H1 (cell line): Measurements from ENCODE around the gene CASZ1. TPM values are rescaled to one million over a fixed set of nuclear protein-coding genes. Genes with fewer than 3 reads are reported as not detected.

Experiments
- CTCF ChIA-PET: fragments of 300-600 bp; sonication (Branson Sonifier 250); formaldehyde crosslinking; loops from one replicate; lab custom pipeline; 2021; ENCODE audit not compliant: partially characterized antibody; lab: Charles Lee
- POLR2A ChIA-PET: fragments of 300-600 bp; sonication (Branson Sonifier 250); formaldehyde crosslinking; loops from one replicate; lab custom pipeline; 2021; ENCODE audit warnings: inconsistent platforms; ENCODE audit not compliant: partially characterized antibody; lab: Charles Lee
- DNase-seq, 2 experiments: peaks; one replicate each; pipeline versions ENCODE4 v3.0.0 to v3.0.0-alpha.2; 2010 to 2022; ENCODE audit warnings: low spot score in 2 of 2, low read depth in 1 of 2, mixed read lengths in 1 of 2
- FAIRE-seq: peaks from 2 replicates; lab custom pipeline; 2011; peaks lifted over from hg19 to GRCh38; lab: Jason Lieb, UNC
- H2AFZ ChIP-seq: 2 replicates; pipeline ENCODE4 v1.8.1; 2012; ENCODE audit warnings: low read length, inconsistent platforms
- H2AK5ac ChIP-seq: 2 replicates; pipeline ENCODE4 v1.6.1; 2013; ENCODE audit warnings: low read depth, low read length
- H2BK120ac ChIP-seq: replicated peaks from 2 replicates; pipeline ENCODE3; 2013; ENCODE audit warnings: low read depth, low read length, inconsistent platforms
- H2BK12ac ChIP-seq: 2 replicates; pipeline ENCODE4 v1.6.1; 2013; ENCODE audit warnings: low read depth, low read length
- H2BK15ac ChIP-seq: 2 replicates; pipeline ENCODE4 v1.6.1; 2013; ENCODE audit warnings: low read length
- H2BK20ac ChIP-seq: 2 replicates; pipeline ENCODE4 v1.6.1; 2013; ENCODE audit warnings: low read length
- H2BK5ac ChIP-seq: 2 replicates; pipeline ENCODE4 v1.6.1; 2013; ENCODE audit warnings: low read depth, low read length
- H3K14ac ChIP-seq: 2 replicates; pipeline ENCODE4 v1.6.1; 2013; ENCODE audit warnings: inconsistent platforms; ENCODE audit not compliant: insufficient read length
- H3K18ac ChIP-seq: 2 replicates; pipeline ENCODE4 v1.6.1; 2013; ENCODE audit warnings: low read length; ENCODE audit errors: extremely low read depth
- H3K23ac ChIP-seq: 2 replicates; pipeline ENCODE4 v1.6.1; 2013; ENCODE audit warnings: inconsistent platforms; ENCODE audit not compliant: insufficient read length
- H3K23me2 ChIP-seq: 2 replicates; pipeline ENCODE4 v1.6.1; 2013; ENCODE audit warnings: low read depth, low read length
- H3K27ac ChIP-seq: 2 replicates; pipeline ENCODE4 v1.6.1; 2011; ENCODE audit warnings: low read depth, low read length, inconsistent platforms
- H3K27me3 ChIP-seq, 4 experiments: replicated peaks in 1 of 4; 1 replicate in 1 of 4; 2 replicates in 3 of 4; pipeline versions ENCODE4 v1.6.1 to v1.8.1; 2011 to 2013; ENCODE audit warnings: low read length in 3 of 4, mild to moderate bottlenecking in 3 of 4, inconsistent platforms in 2 of 4, mixed read lengths in 2 of 4, moderate library complexity in 1 of 4; ENCODE audit not compliant: control insufficient read depth in 3 of 4, insufficient read depth in 3 of 4; ENCODE audit errors: extremely low read depth in 1 of 4
- H3K36me3 ChIP-seq, 4 experiments: 2 replicates each; pipeline versions ENCODE4 v1.6.1 to v1.8.1; 2011 to 2013; ENCODE audit warnings: mild to moderate bottlenecking in 4 of 4, low read length in 3 of 4, moderate library complexity in 2 of 4, control low read depth in 1 of 4, inconsistent platforms in 1 of 4; ENCODE audit not compliant: insufficient read depth in 4 of 4, control insufficient read depth in 2 of 4
- H3K4ac ChIP-seq: replicated peaks from 2 replicates; pipeline ENCODE3; 2013; ENCODE audit warnings: low read length, low read depth, mixed read lengths, inconsistent platforms; ENCODE audit not compliant: insufficient read length
- H3K4me1 ChIP-seq, 4 experiments: replicated peaks in 1 of 4; 1 replicate in 1 of 4; 2 replicates in 3 of 4; pipeline versions ENCODE4 v1.6.1 to v1.8.1; 2011 to 2013; ENCODE audit warnings: low read length in 3 of 4, inconsistent platforms in 2 of 4, mixed read lengths in 1 of 4; ENCODE audit not compliant: insufficient read depth in 4 of 4, control insufficient read depth in 3 of 4
- H3K4me2 ChIP-seq, 2 experiments: 2 replicates each; pipeline versions ENCODE4 v1.6.1 to v1.8.1; 2011 to 2013; ENCODE audit warnings: low read depth in 2 of 2, low read length in 2 of 2, control low read depth in 1 of 2, inconsistent platforms in 1 of 2, mild to moderate bottlenecking in 1 of 2; ENCODE audit not compliant: insufficient read depth in 1 of 2
- H3K4me3 ChIP-seq, 4 experiments: fragments of 200-600, 300-600 bp in 1 of 4; sonication (generic), shearing (Covaris generic), sonication (Bioruptor Twin) in 1 of 4; 2 replicates each; pipeline versions ENCODE4 v1.5.1 to v1.8.1; 2011 to 2016; ENCODE audit warnings: low read length in 4 of 4, low read depth in 3 of 4, control low read depth in 2 of 4, inconsistent platforms in 2 of 4, mild to moderate bottlenecking in 2 of 4, mixed read lengths in 1 of 4, moderate library complexity in 1 of 4; ENCODE audit not compliant: insufficient read depth in 2 of 4; ENCODE audit errors: extremely low read depth in 1 of 4
- H3K56ac ChIP-seq: replicated peaks from 2 replicates; pipeline ENCODE3; 2013; ENCODE audit warnings: low read depth, mild to moderate bottlenecking, mixed read lengths, low read length, inconsistent platforms; ENCODE audit not compliant: insufficient read length
- H3K79me1 ChIP-seq: 2 replicates; pipeline ENCODE4 v1.6.1; 2013; ENCODE audit warnings: low read depth, low read length, control low read depth
- H3K79me2 ChIP-seq, 2 experiments: 2 replicates each; pipeline versions ENCODE4 v1.6.1 to v1.8.1; 2012 to 2013; ENCODE audit warnings: low read length in 2 of 2, mild to moderate bottlenecking in 2 of 2, inconsistent platforms in 1 of 2; ENCODE audit not compliant: insufficient read depth in 2 of 2, control insufficient read depth in 1 of 2
- H3K9ac ChIP-seq, 4 experiments: replicated peaks in 1 of 4; 1 replicate in 1 of 4; 2 replicates in 3 of 4; pipeline versions ENCODE4 v1.6.1 to v1.8.1; 2011 to 2013; ENCODE audit warnings: low read depth in 3 of 4, low read length in 3 of 4, control low read depth in 2 of 4, mild to moderate bottlenecking in 2 of 4, moderate library complexity in 2 of 4, inconsistent platforms in 1 of 4; ENCODE audit errors: extremely low read depth in 1 of 4
- H3K9me3 ChIP-seq, 2 experiments: 2 replicates each; pipeline versions ENCODE4 v1.6.1 to v1.8.1; 2012 to 2013; ENCODE audit warnings: mild to moderate bottlenecking in 2 of 2, moderate library complexity in 2 of 2, control low read depth in 1 of 2, inconsistent platforms in 1 of 2, low read depth in 1 of 2, low read length in 1 of 2, mixed read lengths in 1 of 2; ENCODE audit not compliant: insufficient read depth in 2 of 2
- H4K20me1 ChIP-seq, 2 experiments: replicated peaks in 1 of 2; 2 replicates each; pipeline versions ENCODE3 to v1.8.1; 2011 to 2013; ENCODE audit warnings: inconsistent platforms in 2 of 2, low read length in 2 of 2, mild to moderate bottlenecking in 1 of 2; ENCODE audit not compliant: insufficient read depth in 2 of 2, control insufficient read depth in 1 of 2
- H4K5ac ChIP-seq: 2 replicates; pipeline ENCODE4 v1.6.1; 2013; ENCODE audit warnings: low read length, low read depth, mixed read lengths, inconsistent platforms; ENCODE audit not compliant: insufficient read length
- H4K8ac ChIP-seq: 2 replicates; pipeline ENCODE4 v1.8.0; 2013; ENCODE audit warnings: mild to moderate bottlenecking, moderate library complexity, low read length, inconsistent platforms; ENCODE audit not compliant: insufficient read depth; ENCODE audit errors: extremely low read depth
- H4K91ac ChIP-seq: replicated peaks from 2 replicates; pipeline ENCODE3; 2013; ENCODE audit warnings: low read length, mixed read lengths, inconsistent platforms; ENCODE audit not compliant: insufficient read length
- BCL11A ChIP-seq, 2 experiments: IDR thresholded peaks; one replicate each; pipeline ENCODE4 v1.6.1; 2011; ENCODE audit warnings: low read depth in 2 of 2, low read length in 2 of 2, mild to moderate bottlenecking in 2 of 2
- JUND ChIP-seq: IDR thresholded peaks from 2 replicates; pipeline ENCODE4 v1.6.1; 2011; ENCODE audit warnings: mild to moderate bottlenecking, improper control_type of control experiment, low read length
- SUZ12 ChIP-seq: fragments of 200-600 bp; sonication (generic); IDR thresholded peaks from 2 replicates; pipeline ENCODE4 v1.6.1; 2012; ENCODE audit warnings: mild to moderate bottlenecking, inconsistent platforms, low read length, moderate library complexity, mixed read lengths
- WGBS, 2 experiments: shearing (Covaris generic) in 1 of 2; methylation state at CpG; one replicate each; pipeline versions ENCODE4 v1.1.6 to v1.1.7; 2013 to 2015; ENCODE audit warnings: low lambda C conversion rate in 2 of 2, mixed read lengths in 2 of 2, inconsistent platforms in 1 of 2, low coverage in 1 of 2, missing lambda C conversion rate in 1 of 2; ENCODE audit not compliant: insufficient replicate concordance in 2 of 2, insufficient coverage in 1 of 2, insufficient read length in 1 of 2; ENCODE audit errors: extremely low coverage in 1 of 2, missing lambda C conversion rate in 1 of 2; 5-methylcytosine and 5-hydroxymethylcytosine counted together
- polyA plus RNA-seq, 7 experiments: library from polyadenylated mRNA; depleted of rRNA in 3 of 7; stranded (reverse) in 5 of 7; unstranded in 2 of 7; fragments of >200 nt in 5 of 7; fragments of 200-250 nt in 2 of 7; gene quantifications; 1 replicate in 5 of 7; 2 replicates in 1 of 7; 4 replicates in 1 of 7; pipeline versions ENCODE4 v1.2.1 to v1.2.3, GENCODE V29; 2011 to 2013; ENCODE audit warnings: missing spikeins in 2 of 7, mixed read lengths in 2 of 7
- total RNA-seq: library from RNA; stranded (reverse); fragmentation: NEBNext Ultra II Directional; extraction: Animal tissue kit (Norgen Biotek cat#: 25700); gene quantifications from 2 replicates; pipeline ENCODE4 v1.2.1, GENCODE V29; 2021

Gene CASZ1
- total and polyA plus RNA-seq, 2 of the 8 experiments (the other 6 are each of a cell fraction or from before 2014, with no cell fraction given): 4.4 to 7.7 TPM

- no peak for TF ChIP-seq SUZ12
- TF ChIP-seq BCL11A (IDR thresholded peaks at IDR 0.05; ENCODE audit: low read depth in 2 of 2, low read length in 2 of 2): no peak
- no peak for TF ChIP-seq JUND
- ChIA-PET POLR2A (no interaction called here), CTCF (interaction anchor here (0.7 to 1.1 kb wide), 3 partner anchors 71 to 107 kb away, joined by 3 to 4 read pairs (median 3); no protein-coding TSS in a partner anchor)
- Histone ChIP-seq H2BK20ac (no peak overlapping the region), H3K27me3 (no peaks in the 10 kb centered on the region), H3K4me1 (peaks cover 0 to 2% (median under 1%) of the 10 kb centered on the region in 4 experiments; a peak in 4 of 7 replicates), H4K5ac (no peak overlapping the region), H3K79me1 (no peaks in the 10 kb centered on the region), H2BK5ac (no peak overlapping the region), H3K23me2 (no peaks in the 10 kb centered on the region), H4K8ac (no peak overlapping the region), H2AK5ac (no peak overlapping the region), H2BK12ac (no peak overlapping the region), H3K4me3 (no peak overlapping the region), H3K23ac (no peak overlapping the region), H3K56ac (no peak overlapping the region), H4K20me1 (peaks cover 0 to 1% of the 10 kb centered on the region in 2 experiments), H3K9ac (no peak overlapping the region), H3K18ac (no peak overlapping the region), H3K4me2 (no peak overlapping the region), H3K36me3 (no peaks in the 10 kb centered on the region; a peak in 1 of 8 replicates), H2BK120ac (no peak overlapping the region), H3K4ac (no peak overlapping the region), H2BK15ac (no peak overlapping the region), H3K27ac (no peak overlapping the region), H3K14ac (no peak overlapping the region), H3K9me3 (no peaks in the 10 kb centered on the region), H4K91ac (no peak overlapping the region), H2AFZ (no peak overlapping the region), H3K79me2 (no peaks in the 10 kb centered on the region)
- 89% methylated on average over 6 of the region's 6 CpGs; no CpG with 5 or more reads in 1 of the 2 experiments for WGBS, 2 experiments
- DNase-seq (peak in 1 of 2 experiments; percentile 43), FAIRE-seq (no peak)
These were observed 194.9 kb downstream of the CASZ1 start for GRCh38 chr1:10601342-10602070.
